B cell (primary cell): ENCODE results near the gene IL36RN.

Experiments
- CTCF ChIP-seq: fragments of 200-600 bp; IDR thresholded peaks from one replicate; pipeline ENCODE4 v1.8.0; 2022; ENCODE audit warnings: antibody characterized with exemption, mild to moderate bottlenecking
- EZH2 ChIP-seq: IDR thresholded peaks from 2 replicates; pipeline ENCODE4 v1.6.1; 2012; ENCODE audit warnings: borderline replicate concordance, low read depth, mild to moderate bottlenecking, moderate library complexity, low read length; ENCODE audit not compliant: insufficient read depth, poor library complexity, severe bottlenecking

DNA sequence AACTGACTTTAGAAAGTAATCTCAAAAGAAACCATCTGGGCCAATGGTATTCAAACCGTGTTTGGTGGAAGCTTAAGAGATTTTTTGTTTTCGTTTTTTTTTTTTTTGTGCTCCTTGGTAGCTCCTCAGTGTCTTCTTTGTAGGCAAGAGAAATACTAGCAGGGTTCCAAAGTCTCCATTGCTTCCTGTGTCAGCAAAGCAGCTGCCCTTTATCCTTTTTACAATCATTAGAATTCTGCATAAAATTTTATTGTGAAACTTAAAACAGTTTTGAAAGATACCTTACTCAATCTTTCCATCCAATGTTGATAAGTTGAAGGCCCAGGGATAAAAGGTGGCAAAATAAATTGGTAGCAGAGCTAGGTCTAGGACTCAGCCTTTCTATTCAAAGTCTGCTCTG is 9.3 kb downstream of the IL36RN start:
- TF ChIP-seq CTCF (no peak), EZH2 (no peak)
